AG08395 (cell line): ENCODE measurements around the gene AMIGO1.

Experiments used
- DNase-seq: peaks from one replicate; pipeline ENCODE4 v3.0.0; 2012; ENCODE audit warnings: mixed read lengths, low spot score

Gene AMIGO1

GRCh38 chr1:109532365-109533136 is 23.0 kb upstream of the AMIGO1 start:
- peak; percentile 88 for DNase-seq

DNA sequence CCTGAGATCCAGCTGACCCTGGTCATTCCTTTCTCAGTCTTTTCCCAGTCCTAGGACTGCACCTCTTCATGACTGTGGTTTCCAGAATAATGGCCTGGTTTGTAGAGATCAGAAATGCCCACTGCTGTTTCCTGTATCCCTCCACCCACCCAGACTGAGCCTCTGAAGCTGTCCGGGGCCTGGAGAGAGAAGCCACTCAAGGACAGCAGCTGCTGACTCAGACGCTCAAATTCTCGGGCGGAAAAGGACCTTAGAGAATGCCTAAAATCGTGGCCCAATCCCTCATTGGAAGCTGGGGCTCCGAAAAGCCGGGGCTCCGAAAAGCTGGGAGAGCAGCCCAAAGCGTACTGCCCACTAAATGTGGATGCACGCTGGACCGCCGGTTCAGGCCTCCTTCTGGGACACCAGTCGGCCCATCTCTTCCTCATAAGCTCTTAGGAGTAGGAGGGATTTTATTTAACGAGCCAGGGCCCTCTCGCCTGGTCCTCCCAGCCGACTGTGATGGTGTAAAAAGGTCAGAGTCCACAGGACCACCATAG is 22.4 kb upstream of the AMIGO1 start:
- DNase-seq = no peak

DNA sequence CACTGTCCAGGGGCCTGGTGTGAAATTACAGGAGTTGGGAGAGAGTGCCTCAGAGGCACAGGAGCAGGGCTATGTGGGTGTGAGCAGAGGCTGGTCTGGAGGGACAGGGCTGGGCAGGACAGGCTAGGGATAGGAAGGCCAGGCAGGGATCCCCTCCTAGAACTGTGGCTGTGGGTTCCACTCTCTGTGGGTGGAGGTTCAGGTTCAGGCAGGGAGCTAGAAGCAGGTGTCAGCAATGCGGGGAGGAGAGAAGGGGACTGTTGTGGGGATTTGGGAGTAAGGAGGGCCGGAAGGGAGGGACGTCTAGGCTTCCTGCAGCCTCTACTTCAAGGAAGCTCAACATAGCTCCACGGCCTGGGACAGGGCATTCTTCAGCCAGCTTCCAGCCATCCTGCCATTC is 21.9 kb upstream of the AMIGO1 start:
- DNase-seq = no peak

GRCh38 chr1:109530457-109531087 is 21.0 kb upstream of the AMIGO1 start:
- DNase-seq = no peak

- no peak for DNase-seq
Measured at GRCh38 chr1:109529881-109530456, 20.4 kb upstream of the AMIGO1 start.

DNA sequence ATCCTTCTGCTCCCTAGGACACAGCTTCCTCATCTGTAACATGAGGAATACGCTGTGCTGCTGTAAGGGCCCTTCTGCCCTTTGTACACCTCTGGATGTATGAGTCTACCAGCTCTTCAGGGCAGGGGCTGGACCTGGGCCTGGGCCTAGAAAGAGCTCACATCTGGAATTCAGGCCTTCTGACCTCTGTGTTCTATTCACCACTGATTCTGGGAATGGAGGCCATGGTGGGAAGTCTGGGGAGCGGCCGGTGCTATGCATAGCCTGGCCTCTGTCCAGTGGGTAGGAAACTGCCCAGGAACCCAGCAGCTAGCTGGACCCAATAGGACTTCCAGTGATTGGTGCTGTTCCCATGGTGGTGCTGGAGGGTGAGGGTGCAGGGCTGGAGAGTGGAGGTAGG is 19.2 kb upstream of the AMIGO1 start:
- DNase-seq = no peak

DNA sequence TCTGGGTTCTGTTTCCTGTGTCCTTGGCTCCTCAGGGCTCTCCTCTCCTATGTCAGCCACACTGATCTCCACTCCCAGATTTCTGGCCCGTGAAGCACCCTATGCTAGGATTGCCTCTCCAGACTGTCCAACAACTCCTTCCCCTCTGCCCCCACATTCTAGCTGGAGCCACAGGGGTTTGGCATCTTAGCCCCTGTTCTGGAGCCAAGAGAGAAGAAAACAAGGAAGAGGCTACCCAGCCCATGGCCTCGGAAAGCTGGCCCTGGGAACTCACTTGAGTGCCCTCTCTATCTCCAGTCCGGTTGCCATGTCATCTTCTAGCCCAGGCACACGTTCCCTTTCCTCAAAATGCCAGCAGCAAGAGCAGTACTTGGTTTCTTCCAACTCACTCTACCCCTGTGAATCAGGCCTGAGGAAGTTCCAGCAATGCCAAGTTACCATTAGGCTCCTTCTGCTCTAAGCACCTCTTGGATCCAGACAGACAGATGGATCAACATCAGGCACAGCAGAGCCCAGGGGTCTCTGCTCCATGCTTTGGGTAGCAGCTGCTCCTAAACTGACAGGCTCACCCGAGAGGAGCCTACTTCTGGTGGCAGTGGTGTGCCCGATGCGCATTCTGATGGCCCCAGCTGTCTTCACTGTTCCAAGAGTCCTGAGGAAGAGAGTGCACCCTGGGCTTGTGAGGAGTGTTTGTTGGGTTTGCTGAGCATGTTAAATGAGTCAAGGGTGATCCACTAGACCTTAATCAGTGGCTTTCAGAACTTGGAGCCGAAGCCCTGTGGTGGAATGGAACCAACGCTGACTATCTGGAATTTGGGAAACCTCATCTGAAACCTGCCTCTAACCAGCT is 18.5 kb upstream of the AMIGO1 start:
- DNase-seq = no peak

GRCh38 chr1:109527098-109527811 is 17.7 kb upstream of the AMIGO1 start:
- DNase-seq = no peak

DNA sequence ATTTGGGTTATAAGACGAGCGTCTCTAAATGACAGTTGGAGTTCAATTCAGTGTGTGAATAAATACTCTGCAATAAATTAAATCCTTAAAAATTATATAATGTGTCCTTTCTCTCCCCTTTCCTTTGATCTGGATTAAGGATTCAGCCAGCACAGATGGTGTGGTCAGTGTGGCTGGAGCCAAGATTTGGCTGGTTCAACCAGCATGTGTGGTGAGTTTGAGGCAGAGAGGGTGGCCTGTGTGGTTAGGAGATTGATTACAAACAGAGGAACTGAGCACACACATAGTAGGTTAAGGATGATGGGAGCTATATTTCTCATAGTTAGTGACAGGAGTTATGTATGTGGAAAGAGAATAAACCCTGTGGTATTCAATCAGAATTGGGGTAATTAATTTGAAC is 14.2 kb upstream of the AMIGO1 start:
- DNase-seq = no peak

GRCh38 chr1:109522026-109522425 is 12.5 kb upstream of the AMIGO1 start:
- DNase-seq = no peak

DNA sequence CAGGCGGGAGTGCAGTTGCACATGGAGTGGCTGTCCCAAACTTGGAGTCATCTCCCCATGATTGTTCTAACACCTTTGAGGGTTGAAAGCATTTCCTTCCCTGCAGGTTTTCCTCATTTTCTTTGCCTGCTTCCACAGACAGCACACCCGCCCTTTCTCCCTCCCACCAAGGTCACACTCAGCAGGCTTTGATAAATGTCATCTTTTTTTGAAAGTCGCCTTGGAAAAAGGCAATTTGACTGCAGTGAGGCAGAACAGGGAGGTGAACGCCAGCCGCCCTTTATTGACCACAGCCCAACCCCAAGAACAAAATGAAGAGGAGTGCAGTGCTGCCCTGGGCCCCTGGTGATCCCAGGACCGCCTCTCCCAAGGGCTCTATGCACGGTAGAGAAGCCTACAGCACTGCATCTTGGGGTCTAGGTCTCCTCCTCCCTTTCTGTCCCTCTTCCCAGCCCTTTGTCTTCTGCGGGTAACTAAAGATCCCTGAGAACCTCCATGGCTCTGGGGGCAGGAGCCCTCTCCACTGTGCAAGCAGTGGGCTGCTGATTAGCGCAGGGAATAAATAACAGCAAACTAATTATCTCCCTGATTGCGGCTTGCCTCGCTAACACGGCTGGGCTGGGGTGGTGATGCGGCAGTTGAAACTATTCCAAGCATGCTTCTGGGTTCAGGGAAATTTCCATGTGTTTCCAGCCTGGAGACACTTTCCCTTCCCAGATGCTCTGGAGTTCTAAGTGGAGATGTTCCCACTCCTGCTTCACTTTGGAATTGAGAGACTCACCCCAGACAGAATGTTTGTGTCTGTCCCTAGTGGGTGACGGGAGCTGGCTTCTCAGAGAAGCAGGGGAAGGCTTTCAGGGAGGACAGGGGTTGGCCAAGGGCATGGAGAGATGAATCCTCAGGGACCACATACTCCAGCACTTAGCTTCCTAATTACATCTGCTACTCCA is 11.8 kb upstream of the AMIGO1 start:
- peak; percentile 49 for DNase-seq

DNA sequence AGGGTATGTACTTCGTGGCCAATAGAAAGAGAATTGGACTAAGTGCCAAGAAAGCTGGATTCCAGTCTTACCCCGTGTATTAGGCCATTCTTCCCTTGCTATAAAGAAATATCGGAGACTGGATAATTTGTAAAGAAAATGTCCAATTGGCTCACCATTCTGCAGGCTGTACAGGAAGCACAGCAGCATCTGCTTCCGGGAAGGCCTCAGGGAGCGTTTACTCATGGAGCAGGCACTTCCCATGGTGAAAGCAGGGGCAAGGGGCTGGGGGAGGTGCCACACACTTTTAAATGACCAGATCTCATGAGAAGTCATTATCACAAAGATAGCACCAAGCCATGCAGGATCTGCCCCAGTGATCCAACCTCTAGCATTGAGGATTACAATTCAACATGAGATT is 7.8 kb upstream of the AMIGO1 start:
- no peak for DNase-seq

- no peak for DNase-seq
Measured at GRCh38 chr1:109516872-109517271, 7.3 kb upstream of the AMIGO1 start.

DNA sequence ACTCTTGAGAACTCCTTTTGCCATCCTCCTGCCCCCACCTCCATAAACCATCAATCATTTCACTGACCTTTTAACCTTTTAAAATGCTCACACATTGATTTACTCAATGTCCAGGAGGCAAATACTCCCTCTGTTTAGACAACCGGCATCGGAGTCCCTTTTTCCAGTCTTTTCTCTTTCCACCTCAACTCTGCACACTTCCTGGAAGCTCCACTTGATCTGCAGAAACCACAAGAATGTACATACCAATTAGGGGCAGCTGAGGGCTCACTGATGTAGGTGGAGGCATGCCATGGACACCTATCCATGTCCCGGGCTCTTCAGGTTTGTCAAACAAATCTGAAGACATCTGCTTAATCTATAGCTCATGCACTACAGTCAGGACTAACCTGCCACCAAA is 5.3 kb upstream of the AMIGO1 start:
- no peak for DNase-seq

DNA sequence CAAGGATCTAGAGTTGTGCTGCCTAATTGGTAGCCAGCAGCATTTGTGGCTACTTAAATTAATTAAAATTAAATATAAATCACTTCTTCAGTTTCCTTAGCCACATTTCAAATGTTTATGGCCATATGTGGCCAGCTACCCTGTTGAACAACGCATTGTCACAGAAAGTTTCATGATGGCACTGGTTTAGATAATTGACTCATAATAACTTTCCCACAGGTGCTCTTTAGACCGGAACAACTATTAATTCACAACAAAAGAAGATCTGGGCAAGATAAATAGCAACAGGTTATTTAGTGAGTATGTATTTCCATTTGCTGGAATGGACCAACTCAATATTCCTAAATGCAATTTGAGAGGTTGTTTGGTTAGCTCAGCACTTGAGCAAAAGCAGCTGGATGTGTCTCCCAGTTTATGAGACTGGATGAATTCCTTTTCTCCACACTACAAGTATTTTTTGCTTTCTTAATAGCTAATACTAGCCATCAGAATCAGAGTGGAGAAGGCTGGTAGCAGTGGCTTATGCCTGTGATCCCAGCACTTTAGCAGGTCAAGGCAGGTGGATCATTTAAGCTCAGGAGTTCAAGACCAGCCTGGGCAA is 3.7 kb upstream of the AMIGO1 start:
- no peak for DNase-seq

- no peak for DNase-seq
Measured at GRCh38 chr1:109508873-109509175, 703 bp downstream of the AMIGO1 start.

GRCh38 chr1:109508001-109508872 is 1.3 kb downstream of the AMIGO1 start:
- no peak for DNase-seq

DNA sequence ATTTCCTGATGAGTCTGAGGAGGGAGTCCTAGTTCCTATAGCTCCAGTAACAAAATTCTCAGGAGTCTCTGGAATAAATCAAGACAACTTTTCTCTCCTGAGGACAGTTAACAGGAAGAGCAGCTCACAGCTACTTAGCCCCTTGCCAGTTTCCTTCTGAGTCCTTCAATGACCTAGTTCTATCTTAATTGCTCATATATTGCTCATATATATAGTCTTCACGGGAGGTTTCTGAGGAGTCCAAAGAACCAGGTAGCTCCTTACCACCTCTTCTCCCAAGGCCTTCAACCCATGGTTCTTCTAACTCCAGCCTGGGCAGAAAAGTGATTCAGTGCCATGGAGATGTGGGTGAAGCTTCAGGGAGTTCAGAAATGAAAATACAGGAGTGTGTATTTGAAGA is 4.6 kb downstream of the AMIGO1 start:
- no peak for DNase-seq

GRCh38 chr1:109503935-109504334 is 5.6 kb downstream of the AMIGO1 start:
- DNase-seq = no peak
